Endometrium (tissue), 2 donors: Measurements from ENCODE around the gene ZNG1A.
"Not testable (repeated sequence)": the region's sequence is repeated elsewhere in the genome, so short reads cannot be mapped to it uniquely, and the experiment has no call there.

Experiments
- FAIRE-seq: peaks from 2 replicates; lab custom pipeline; 2012; peaks lifted over from hg19 to GRCh38; lab: Jason Lieb, UNC
- donor health status: control.
- donor health status: control.

The ZNG1A gene

GRCh38 chr9:178140-178825 is 573 bp downstream of the ZNG1A start:
- FAIRE-seq = not testable (repeated sequence)

- FAIRE-seq = not testable (repeated sequence)
Observed at GRCh38 chr9:169757-170156, 9.1 kb downstream of the ZNG1A start.

GRCh38 chr9:159871-160270 is 19.0 kb downstream of the ZNG1A start:
- not testable (repeated sequence) for FAIRE-seq

- not testable (repeated sequence) for FAIRE-seq
Observed at GRCh38 chr9:151173-151572, 27.7 kb downstream of the ZNG1A start.

- FAIRE-seq = not testable (repeated sequence)
Observed at GRCh38 chr9:139880-140279, 39.0 kb downstream of the ZNG1A start.

- FAIRE-seq = not testable (repeated sequence)
Observed at GRCh38 chr9:117995-118467, 60.8 kb downstream of the ZNG1A start, which contains the start of gene FOXD4. FOXD4 (minus strand) TSS chr9:118417; CDS start chr9:118119, 298 bp downstream.

- not testable (repeated sequence) for FAIRE-seq
Observed at GRCh38 chr9:117144-117994, 61.5 kb downstream of the ZNG1A start.

- not testable (repeated sequence) for FAIRE-seq
Observed at GRCh38 chr9:116239-117077, 62.4 kb downstream of the ZNG1A start.

- not testable (repeated sequence) for FAIRE-seq
Observed at GRCh38 chr9:115118-115451, 63.8 kb downstream of the ZNG1A start.

- FAIRE-seq = not testable (repeated sequence)
Observed at GRCh38 chr9:114267-115117, 64.4 kb downstream of the ZNG1A start.

- not testable (repeated sequence) for FAIRE-seq
Observed at GRCh38 chr9:113468-114266, 65.2 kb downstream of the ZNG1A start.

- not testable (repeated sequence) for FAIRE-seq
Observed at GRCh38 chr9:112589-113467, 66.0 kb downstream of the ZNG1A start.

GRCh38 chr9:110672-111071 is 68.2 kb downstream of the ZNG1A start:
- FAIRE-seq = peak; percentile 48

GRCh38 chr9:109540-109939 is 69.3 kb downstream of the ZNG1A start:
- FAIRE-seq = not testable (repeated sequence)

GRCh38 chr9:108742-109495 is 69.9 kb downstream of the ZNG1A start:
- FAIRE-seq = not testable (repeated sequence)

- FAIRE-seq = not testable (repeated sequence)
Observed at GRCh38 chr9:105991-106390, 72.9 kb downstream of the ZNG1A start.

GRCh38 chr9:100430-100829 is 78.4 kb downstream of the ZNG1A start:
- FAIRE-seq = not testable (repeated sequence)

GRCh38 chr9:99867-100266 is 79.0 kb downstream of the ZNG1A start:
- FAIRE-seq = not testable (repeated sequence)
